Tibial nerve (tissue), 3 donors: ENCODE data around the gene TCF19.

Experiments
- CTCF ChIP-seq, 5 experiments: fragments of 200-600 bp in 3 of 5; fragments of 450-650 bp in 2 of 5; sonication (generic) in 3 of 5; IDR thresholded peaks; one replicate each; pipeline ENCODE4 v1.5.1; 2016 to 2019; ENCODE audit warnings: antibody characterized with exemption in 5 of 5, mild to moderate bottlenecking in 3 of 5, moderate library complexity in 2 of 5
- POLR2A ChIP-seq, 2 donors: fragments of 450-650 bp; IDR thresholded peaks; one replicate each; pipeline ENCODE4 v1.6.1; 2017; ENCODE audit warnings: antibody characterized with exemption in 2 of 2, mild to moderate bottlenecking in 2 of 2, moderate library complexity in 2 of 2

DNA sequence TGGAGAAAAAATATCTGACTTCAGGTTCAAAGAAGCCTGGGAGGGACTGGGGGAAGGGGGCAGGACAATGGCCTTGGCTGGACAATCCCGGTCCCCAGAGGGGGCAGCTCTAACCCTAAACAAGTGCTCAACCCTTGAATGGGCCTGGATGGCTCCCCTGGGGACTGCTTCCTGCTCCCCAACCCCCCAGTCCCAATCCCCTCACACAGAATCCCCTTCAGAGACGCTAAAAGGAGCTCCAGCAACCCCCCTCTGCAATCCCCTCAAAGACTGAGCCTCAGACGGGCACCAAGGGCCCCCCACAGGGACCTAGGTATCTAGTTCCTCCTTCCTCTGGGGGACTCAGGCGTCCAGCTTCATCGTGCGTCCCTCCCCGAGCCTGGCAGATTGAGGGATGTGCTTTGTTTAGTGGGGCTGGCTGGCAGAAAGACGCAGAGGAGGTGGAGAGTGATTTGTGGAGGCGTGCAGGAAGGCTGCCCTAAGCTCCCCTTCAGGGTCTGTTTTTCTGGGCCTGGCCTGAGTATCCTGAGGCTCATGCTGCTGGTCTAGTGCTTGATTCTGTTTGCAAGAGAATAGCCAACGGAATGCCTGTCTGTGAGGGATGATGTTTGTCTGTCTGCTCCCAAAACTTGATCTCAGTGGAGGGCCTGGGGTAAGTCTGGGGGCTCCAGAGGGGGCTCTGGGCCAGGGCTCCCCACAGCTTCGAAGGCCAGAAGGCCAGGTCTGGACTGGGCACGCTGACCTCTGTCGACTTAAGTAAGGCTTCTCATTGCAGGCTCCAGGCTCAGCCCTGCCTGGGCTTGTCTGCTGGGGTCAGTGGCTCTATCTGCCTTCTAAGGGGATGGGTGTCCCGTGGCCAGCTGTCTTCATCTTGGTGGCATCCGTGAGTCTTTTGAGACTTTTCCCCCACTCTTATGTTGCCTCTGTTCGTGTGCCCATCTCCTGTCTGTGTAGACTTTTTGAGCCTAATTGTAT, 13.8 kb downstream of the TCF19 start:
- TF ChIP-seq POLR2A (IDR thresholded peaks at IDR 0.05) (no peak), CTCF (IDR thresholded peaks at IDR 0.05) (no peak)
